Measurements from ENCODE around the gene ZNF615.

DNA sequence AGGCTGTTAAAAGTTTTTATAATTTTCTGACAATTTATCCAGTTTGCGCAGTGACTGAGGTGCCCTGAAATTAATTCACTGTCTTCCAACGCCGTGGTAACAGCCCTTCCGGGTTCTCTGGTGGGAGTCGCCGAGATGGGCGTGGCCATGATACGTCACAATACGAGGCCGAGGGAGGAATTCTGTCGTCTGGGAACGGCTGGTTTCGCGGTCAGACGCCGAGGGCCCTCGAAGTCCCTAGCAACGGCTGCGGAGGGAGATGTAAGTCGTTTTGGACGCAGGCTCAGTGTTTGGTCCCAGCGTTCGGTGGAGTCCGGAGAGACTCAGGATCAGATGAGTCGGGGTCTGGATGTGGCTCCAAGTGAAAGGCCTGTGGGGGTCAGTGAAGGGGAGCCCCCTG, 59.0 kb downstream of the ZNF615 start:
- TF ChIP-seq, protein P1, sequence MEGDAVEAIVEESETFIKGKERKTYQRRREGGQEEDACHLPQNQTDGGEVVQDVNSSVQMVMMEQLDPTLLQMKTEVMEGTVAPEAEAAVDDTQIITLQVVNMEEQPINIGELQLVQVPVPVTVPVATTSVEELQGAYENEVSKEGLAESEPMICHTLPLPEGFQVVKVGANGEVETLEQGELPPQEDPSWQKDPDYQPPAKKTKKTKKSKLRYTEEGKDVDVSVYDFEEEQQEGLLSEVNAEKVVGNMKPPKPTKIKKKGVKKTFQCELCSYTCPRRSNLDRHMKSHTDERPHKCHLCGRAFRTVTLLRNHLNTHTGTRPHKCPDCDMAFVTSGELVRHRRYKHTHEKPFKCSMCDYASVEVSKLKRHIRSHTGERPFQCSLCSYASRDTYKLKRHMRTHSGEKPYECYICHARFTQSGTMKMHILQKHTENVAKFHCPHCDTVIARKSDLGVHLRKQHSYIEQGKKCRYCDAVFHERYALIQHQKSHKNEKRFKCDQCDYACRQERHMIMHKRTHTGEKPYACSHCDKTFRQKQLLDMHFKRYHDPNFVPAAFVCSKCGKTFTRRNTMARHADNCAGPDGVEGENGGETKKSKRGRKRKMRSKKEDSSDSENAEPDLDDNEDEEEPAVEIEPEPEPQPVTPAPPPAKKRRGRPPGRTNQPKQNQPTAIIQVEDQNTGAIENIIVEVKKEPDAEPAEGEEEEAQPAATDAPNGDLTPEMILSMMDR (conservative IDR thresholded peaks at IDR 0.05; ENCODE audit: low read depth in 2 of 2) = no peak
- TF ChIP-seq EZH2 (IDR thresholded peaks at IDR 0.05; ENCODE audit: low read depth, unreplicated experiment) = no peak
- no peak for TF ChIP-seq NANOG (IDR thresholded peaks at IDR 0.05; ENCODE audit: borderline replicate concordance)
- TF ChIP-seq JUNB (IDR thresholded peaks at IDR 0.05; ENCODE audit: unreplicated experiment) = no peak
- TF ChIP-seq POLR2AphosphoS5 (IDR thresholded peaks at IDR 0.05; ENCODE audit: low read depth) = no peak
- no peak for TF ChIP-seq STAT1 (IDR thresholded peaks at IDR 0.05; ENCODE audit: unreplicated experiment)
- no peak for TF ChIP-seq ZNF331 (CRISPR knock-in tag; IDR thresholded peaks at IDR 0.05; ENCODE audit: low read depth)

Data from GM23338 (cell line).